OCI-M2 (cell line): ENCODE measurements around the gene COL20A1.

Source experiments
- DNase-seq: peaks from one replicate; lab custom pipeline; 2025; ENCODE audit not compliant: unreplicated experiment; lab: John Stamatoyannopoulos, UW

Gene COL20A1

DNA sequence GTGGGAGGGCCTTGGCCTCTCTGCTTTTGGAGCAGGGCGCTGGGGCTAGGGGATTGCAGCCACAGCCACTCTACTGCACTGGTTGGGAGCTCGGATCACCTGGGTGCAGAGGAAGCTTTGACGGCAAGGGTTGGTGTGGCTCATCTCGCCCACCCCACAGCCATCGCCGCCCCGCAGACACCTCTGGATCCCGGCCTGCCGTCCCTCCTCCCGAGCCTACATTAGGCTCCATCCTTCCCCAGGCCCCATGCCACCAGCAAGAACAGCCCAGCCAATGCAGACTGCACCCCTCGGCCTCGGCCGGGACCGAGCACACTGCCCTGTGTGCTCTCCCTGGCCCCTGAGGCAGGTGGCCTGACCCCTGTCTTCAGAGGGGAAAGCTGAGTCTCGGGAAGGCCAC lies 32.5 kb upstream of the COL20A1 start:
- DNase-seq = no peak

DNA sequence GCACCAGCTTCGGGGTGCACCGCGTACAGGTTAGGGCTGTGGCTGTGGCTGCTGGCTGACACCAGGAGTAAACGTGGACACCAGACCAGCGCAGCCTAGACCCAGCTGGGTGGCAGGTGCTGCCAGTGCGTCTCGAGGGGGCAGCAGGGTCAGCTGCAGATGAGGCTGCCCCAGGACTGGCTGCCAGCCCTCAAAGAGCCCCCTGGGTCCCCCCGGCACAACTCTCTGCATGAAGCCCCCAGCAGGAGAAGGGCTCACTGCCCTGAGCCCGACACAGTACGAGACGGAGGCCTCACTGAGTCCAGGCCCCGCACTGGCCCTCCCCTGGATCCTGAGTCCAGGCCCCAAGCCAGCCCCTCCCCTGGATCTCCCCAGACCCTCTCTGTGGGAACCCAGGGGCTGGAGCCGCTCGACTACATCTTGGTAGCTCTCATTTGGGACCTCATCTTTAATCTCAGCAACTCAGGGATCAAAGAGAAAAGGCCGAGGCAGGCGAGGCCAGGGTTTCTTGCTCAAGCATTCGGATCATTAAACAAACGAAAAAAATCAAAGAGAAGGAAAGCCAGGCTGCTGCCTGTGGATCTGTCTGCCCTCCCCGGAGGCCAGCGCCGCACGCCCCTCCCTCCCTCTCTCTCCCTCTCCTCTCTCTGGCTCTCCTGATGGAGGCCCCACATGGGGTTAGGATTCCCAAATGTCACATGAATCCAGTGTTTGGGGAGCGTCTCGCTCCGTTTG lies 31.8 kb upstream of the COL20A1 start:
- DNase-seq = no peak

DNA sequence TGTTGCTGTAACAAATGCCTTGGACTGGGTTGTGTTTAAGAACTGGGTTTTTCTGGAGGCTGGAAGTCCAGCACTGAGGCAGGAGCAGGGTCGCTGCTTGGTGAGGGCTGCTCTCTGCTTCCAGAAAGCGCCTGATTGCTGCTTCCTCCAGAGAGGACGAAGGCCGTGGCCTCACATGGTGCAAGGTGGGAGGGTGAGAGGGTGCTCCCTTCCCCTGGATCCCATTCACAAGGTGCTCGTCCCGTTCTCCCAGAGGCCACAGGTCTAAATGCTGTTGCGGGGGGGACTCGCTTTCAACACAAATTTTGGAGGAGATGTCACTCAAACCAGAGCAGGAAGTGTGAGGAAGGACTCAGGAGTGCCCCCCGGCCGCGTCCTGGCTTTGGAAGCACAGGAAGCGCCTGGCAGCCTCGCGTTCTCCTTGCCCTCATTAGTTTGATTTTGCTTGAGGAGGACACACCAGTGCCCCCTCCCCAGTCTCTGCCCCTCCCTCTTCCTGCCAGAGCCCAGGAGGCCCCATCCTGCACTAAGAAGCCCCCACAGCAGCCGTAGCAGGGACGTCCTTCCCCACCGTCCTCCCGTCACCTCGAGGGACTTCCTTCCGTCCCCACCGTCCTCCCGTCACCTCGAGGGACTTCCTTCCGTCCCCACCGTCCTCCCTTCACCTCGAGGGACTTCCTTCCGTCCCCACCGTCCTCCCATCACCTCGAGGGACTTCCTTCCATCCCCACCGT lies 31.0 kb upstream of the COL20A1 start:
- DNase-seq = no peak

GRCh38 chr20:63262836-63263235 lies 30.1 kb upstream of the COL20A1 start:
- no peak for DNase-seq

GRCh38 chr20:63264000-63264399 lies 29.0 kb upstream of the COL20A1 start:
- no peak for DNase-seq

- no peak for DNase-seq
These were observed 28.5 kb upstream of the COL20A1 start for GRCh38 chr20:63264519-63264918.

DNA sequence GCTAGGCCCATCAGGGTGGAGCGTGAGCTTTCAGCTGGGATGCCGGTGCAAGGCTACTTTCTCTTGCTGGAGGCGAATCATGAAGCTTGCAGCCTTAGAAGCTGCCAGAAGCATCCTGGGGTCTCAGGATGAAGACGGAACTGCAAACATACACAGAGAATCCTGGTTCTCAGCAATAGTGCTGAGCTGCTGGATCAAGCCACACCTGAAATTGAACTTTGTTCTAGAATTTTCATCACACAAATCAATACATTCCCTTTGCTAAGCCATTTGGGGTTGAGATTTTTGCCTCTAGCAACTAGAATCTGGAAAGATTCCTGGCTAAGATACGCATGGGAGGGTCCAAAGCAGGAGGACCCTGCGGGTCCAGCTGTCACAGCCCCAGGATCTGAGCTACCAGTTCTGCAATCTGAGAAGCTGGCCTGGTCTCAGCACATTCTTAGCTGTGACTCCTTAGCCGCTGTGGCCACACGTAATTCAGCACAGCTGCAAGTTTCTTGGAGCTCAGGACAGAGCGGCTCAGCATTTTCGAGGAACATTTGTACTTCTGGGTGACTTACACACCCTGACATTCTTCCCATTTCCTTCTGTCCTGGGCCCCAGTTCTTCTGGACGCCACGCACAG lies 27.0 kb upstream of the COL20A1 start:
- DNase-seq = no peak

DNA sequence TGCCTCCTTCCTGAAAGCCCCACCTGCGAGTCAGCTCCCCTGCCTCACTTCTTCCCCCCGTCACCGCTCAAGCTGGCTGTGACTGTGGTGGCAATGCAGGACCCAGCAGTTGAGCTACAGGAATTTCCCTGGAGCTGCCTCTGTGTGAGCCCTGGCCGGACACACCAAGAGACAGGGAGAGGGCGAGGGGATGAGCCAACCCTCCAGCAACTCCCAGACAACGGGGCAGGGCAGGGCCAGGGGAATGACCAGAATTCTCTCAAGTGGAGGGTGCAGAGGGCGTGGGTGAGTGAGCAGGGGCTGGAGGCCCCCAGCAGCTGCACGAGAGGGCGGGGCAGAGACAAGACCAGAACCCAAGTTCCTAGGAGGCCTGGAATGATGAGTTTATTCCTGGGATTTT lies 25.3 kb upstream of the COL20A1 start:
- DNase-seq = no peak

DNA sequence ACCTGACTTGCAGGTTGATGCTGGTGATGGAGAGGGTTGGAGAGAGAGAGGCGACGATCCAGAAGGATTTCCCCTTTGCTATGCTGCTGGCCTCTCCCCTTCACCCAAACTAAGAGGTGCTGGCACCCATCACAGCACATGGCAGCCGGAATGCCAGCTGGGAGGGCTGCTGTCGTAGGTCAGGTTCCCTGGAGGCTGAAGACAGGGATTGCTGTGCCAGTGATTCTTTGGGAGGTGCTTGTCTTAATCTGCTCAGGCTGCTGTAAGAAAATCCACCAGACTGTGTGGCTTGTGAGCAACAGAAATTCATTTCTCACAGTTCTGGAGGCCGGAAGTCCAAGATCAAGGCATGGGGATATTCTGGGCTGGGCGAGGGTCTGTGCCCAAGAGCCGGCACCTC lies 24.7 kb upstream of the COL20A1 start:
- DNase-seq = no peak

GRCh38 chr20:63268671-63269439 lies 24.1 kb upstream of the COL20A1 start:
- no peak for DNase-seq

- no peak for DNase-seq
These were observed 23.3 kb upstream of the COL20A1 start for GRCh38 chr20:63269724-63270123.

DNA sequence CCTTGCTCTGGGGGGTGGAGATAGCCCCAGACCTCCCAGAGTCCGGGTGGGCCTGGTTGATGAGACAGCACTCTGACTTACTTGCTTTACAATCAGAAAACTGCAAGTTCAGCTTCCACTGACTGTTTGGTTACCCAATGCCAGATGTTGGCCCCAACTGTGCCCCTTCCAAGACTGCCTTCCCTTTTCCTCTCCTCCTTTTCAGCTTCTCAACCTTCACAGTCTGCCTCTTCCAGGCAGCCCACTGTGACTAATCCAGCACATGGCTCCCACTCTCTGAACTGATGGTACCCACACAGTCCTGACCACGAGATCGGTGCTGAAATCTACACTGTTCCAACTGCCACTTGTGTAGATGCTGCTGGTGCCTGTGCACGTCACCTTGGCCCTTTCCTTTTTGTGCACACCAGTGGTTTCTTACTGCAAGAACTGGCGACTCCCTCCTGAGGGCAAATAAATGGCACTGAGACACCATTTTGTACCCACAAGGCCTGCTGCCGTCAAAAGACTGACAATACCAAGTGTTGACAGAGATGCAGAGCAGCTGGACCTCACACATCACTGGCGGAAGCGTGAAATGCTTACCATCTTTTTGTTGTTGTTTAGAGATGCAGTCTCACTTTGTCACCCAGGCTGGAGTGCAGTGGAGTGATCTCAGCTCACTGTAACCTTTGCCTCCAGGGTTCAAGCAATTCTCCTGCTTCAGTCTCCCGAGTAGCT lies 22.2 kb upstream of the COL20A1 start:
- DNase-seq = no peak

DNA sequence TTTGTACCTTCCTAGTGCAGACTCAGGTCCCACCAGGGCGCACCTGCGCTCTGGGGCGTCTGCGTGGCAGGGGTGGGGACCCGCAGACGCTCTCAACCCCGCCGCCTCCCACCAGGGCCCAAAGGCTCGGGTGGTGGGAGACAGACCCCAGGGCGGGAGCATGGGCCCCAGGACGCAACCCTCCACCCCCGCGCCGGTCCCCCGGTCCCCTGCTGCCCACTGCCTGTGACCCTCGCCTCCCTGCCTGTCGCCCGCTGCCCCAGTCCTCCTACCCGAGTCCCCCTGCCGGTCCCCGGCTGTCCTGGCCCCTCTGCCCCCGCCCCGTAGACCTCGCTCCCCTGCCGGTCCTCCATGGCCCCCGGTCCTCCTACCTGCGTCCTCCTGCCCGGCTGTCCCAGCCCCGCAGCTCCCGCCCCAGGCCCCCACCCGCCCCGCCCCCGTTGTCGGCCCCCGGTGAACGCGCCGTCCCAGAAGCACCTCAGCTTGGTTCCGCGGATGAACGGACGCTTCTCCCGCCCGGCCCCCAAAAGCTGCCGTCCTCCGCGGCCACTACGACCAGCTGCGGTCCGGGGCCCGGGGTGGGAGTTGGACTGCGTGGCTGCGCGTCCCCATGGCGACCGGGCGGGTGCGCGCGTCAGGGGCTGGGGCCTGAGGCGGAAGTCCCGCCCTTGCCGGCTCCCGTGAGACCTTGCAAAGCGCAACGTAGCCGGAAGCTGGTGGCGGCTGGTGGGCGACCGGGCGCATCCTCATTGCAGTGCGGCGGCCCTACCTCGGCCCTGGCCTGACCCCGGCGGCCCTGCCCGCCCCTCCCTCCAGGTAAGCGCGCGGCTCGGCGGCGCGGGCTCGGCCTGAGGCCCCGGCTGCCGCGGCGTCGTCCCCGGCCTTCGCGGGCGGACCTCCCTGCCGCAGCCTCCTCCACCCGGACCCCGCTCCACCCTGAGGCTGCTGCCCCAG lies 20.6 kb upstream of the COL20A1 start, which contains the start of gene ARFGAP1:
Gene ARFGAP1 (plus strand): TSS at position 709 of the 954 bp plus-strand sequence. CDS start 2,768 bp downstream, outside the sequence.
- no peak for DNase-seq

- no peak for DNase-seq
These were observed 19.9 kb upstream of the COL20A1 start for GRCh38 chr20:63273059-63273579.

GRCh38 chr20:63273635-63274380 lies 19.2 kb upstream of the COL20A1 start:
- DNase-seq = no peak

- no peak for DNase-seq
These were observed 18.4 kb upstream of the COL20A1 start for GRCh38 chr20:63274381-63275228.

GRCh38 chr20:63275825-63276224 lies 17.2 kb upstream of the COL20A1 start:
- DNase-seq = no peak

DNA sequence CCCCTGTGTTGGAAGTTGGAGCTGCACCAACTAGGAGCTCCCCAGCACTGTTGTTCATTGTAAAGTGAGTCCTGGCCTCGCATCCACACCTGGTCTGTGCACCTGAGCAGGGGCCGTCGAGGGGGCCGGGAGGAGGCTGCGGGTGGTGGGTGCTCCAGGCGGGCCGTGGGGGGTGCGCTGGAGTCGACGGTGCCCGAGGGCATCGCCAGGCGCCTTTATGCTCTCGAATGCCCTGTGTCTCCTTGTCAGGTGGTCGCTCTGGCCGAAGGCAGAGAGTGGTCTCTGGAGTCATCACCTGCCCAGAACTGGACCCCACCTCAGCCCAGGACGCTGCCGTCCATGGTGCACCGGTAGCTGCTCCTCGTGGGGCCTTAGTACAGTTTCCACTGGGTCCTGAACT lies 16.0 kb upstream of the COL20A1 start:
- DNase-seq = no peak
